ENCODE measurements around the gene LRRC15. TPM values are rescaled to one million over a fixed set of nuclear protein-coding genes. Genes with fewer than 3 reads are reported as not detected.

LRRC15 gene
- total RNA-seq, 1 experiment from 2014 or later, result 0.28 TPM

DNA sequence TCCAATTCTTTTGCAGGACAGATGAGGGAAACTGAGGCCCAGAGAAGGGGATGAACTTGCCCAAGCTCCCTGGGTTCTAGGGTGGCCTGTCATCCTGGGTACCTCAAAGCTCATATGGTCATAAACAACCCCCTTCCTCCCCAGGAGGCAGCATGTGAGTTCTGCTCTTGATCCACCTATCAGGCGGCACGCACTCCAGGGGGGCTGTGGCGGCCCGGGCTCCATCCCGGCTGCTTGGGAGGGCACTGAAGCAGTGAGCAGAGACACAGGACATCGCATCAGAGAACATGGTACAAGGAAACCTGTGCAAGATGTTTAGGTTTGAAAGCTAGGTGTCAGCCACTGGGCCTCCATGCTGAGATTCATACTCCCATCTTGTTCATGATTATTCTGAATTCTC, 52.6 kb downstream of the LRRC15 start:
- H3K4me1 ChIP-seq (ENCODE audit: control insufficient read depth, insufficient read depth, low read length), result peaks cover 21% of the 10 kb centered on the region

DNA sequence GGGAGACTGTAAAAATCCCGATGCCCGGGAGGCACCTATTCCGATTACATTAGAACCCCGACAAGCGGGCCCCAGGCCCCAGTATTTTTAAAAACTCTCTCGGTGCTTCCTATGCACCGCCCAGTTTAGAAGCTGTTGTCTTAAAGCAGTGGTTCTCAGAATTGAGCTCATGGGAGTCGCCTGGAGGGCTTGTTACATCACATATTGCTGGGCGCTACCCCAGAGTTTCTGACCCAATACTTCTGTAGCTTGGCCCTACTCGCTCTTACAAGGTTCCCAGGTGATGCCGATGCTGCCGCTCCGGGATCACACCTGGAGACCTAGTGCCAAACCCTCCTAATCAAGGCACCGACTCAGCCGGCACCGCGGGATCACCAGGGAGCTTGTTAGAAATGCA, 53.6 kb downstream of the LRRC15 start:
- ATAC-seq, result peak; percentile 66
- Histone ChIP-seq H3K4me1 (ENCODE audit: control insufficient read depth, insufficient read depth, low read length) (peaks cover 19% of the 10 kb centered on the region), H3K27ac (ENCODE audit: low read length) (peak overlapping the region; percentile 9; the same call in 1 of the 2 replicates), H3K27me3 (ENCODE audit: control insufficient read depth, insufficient read depth, low read length) (no peaks in the 10 kb centered on the region), H3K4me3 (ENCODE audit: low read depth in 2 of 2, low read length in 2 of 2) (peak overlapping the region; percentile 37 to 73), H3K9me3 (ENCODE audit: control insufficient read depth, insufficient read depth, low read depth, low read length) (no peaks in the 10 kb centered on the region), H3K36me3 (ENCODE audit: control insufficient read depth, insufficient read depth, low read length) (no peaks in the 10 kb centered on the region)
- BruUV-seq (replicated peaks), result no TSS peak
- TF ChIP-seq TCF7L2 (IDR thresholded peaks at IDR 0.05; ENCODE audit: low read depth, low read length), result no peak
- TF ChIP-seq, protein P1, sequence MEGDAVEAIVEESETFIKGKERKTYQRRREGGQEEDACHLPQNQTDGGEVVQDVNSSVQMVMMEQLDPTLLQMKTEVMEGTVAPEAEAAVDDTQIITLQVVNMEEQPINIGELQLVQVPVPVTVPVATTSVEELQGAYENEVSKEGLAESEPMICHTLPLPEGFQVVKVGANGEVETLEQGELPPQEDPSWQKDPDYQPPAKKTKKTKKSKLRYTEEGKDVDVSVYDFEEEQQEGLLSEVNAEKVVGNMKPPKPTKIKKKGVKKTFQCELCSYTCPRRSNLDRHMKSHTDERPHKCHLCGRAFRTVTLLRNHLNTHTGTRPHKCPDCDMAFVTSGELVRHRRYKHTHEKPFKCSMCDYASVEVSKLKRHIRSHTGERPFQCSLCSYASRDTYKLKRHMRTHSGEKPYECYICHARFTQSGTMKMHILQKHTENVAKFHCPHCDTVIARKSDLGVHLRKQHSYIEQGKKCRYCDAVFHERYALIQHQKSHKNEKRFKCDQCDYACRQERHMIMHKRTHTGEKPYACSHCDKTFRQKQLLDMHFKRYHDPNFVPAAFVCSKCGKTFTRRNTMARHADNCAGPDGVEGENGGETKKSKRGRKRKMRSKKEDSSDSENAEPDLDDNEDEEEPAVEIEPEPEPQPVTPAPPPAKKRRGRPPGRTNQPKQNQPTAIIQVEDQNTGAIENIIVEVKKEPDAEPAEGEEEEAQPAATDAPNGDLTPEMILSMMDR (IDR thresholded peaks at IDR 0.05), result peak; percentile 76; the same call in 1 of the 2 replicates
- POLR2A ChIA-PET, result interaction anchor here (0.6 to 1.4 kb wide), 3 partner anchors 174 to 535 kb away, joined by 3 to 4 read pairs (median 4); no protein-coding TSS in a partner anchor
- in situ Hi-C loops (cut with HindIII; ENCODE audit: low pct_unique_long_range_greater_than_20kb, low sequenced_read_pairs) (loop anchor here (25.0 kb wide), 1 partner anchor 554 kb away; no protein-coding TSS in a partner anchor), intact Hi-C loops (cut with micrococcal nuclease; ENCODE audit: unreplicated experiment) (loop anchor here (1.0 to 5.0 kb wide), 4 partner anchors 180 to 649 kb away; partner anchors contain the start of gene HES1)
- CTCF ChIA-PET, result interaction anchor here (0.6 to 1.6 kb wide), 15 partner anchors 40 to 538 kb away, joined by 3 to 28 read pairs (median 4); partner anchors contain the start of gene HES1
- no peak for DNase-seq (ENCODE audit: low read depth, low spot score)

More for the DNA sequence above, 52.6 kb downstream of the LRRC15 start:
- in situ Hi-C loops (cut with HindIII; ENCODE audit: low pct_unique_long_range_greater_than_20kb, low sequenced_read_pairs), result loop anchor here (25.0 kb wide), 1 partner anchor 555 kb away; no protein-coding TSS in a partner anchor
- no peak overlapping the region for H3K27ac ChIP-seq (ENCODE audit: low read length)
- ChIA-PET POLR2A (interaction anchor here (0.5 kb wide), 1 partner anchor 177 kb away, joined by 13 read pairs; no protein-coding TSS in a partner anchor), CTCF (interaction anchor here (0.6 kb wide), 1 partner anchor 1010 kb away, joined by 3 read pairs; no protein-coding TSS in a partner anchor)
- no peaks in the 10 kb centered on the region for H3K9me3 ChIP-seq (ENCODE audit: control insufficient read depth, insufficient read depth, low read depth, low read length)
- no TSS peak for BruUV-seq (replicated peaks)
- DNase-seq (ENCODE audit: low read depth, low spot score), result no peak
- no peak overlapping the region for H3K4me3 ChIP-seq (ENCODE audit: low read depth in 2 of 2, low read length in 2 of 2)
- no peaks in the 10 kb centered on the region for H3K36me3 ChIP-seq (ENCODE audit: control insufficient read depth, insufficient read depth, low read length)
- H3K27me3 ChIP-seq (ENCODE audit: control insufficient read depth, insufficient read depth, low read length), result no peaks in the 10 kb centered on the region
- ATAC-seq, result no peak
- TF ChIP-seq SIN3A (IDR thresholded peaks at IDR 0.05; ENCODE audit: borderline replicate concordance, insufficient read depth, low read depth, low read length) (no peak), TCF7L2 (IDR thresholded peaks at IDR 0.05; ENCODE audit: low read depth, low read length) (no peak), POLR2AphosphoS5 (IDR thresholded peaks at IDR 0.05; ENCODE audit: low read depth, low read length) (no peak)
- TF ChIP-seq, protein P2, sequence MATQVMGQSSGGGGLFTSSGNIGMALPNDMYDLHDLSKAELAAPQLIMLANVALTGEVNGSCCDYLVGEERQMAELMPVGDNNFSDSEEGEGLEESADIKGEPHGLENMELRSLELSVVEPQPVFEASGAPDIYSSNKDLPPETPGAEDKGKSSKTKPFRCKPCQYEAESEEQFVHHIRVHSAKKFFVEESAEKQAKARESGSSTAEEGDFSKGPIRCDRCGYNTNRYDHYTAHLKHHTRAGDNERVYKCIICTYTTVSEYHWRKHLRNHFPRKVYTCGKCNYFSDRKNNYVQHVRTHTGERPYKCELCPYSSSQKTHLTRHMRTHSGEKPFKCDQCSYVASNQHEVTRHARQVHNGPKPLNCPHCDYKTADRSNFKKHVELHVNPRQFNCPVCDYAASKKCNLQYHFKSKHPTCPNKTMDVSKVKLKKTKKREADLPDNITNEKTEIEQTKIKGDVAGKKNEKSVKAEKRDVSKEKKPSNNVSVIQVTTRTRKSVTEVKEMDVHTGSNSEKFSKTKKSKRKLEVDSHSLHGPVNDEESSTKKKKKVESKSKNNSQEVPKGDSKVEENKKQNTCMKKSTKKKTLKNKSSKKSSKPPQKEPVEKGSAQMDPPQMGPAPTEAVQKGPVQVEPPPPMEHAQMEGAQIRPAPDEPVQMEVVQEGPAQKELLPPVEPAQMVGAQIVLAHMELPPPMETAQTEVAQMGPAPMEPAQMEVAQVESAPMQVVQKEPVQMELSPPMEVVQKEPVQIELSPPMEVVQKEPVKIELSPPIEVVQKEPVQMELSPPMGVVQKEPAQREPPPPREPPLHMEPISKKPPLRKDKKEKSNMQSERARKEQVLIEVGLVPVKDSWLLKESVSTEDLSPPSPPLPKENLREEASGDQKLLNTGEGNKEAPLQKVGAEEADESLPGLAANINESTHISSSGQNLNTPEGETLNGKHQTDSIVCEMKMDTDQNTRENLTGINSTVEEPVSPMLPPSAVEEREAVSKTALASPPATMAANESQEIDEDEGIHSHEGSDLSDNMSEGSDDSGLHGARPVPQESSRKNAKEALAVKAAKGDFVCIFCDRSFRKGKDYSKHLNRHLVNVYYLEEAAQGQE (IDR thresholded peaks at IDR 0.05; ENCODE audit: insufficient read depth in 1 of 2, low read depth in 2 of 2, low read length in 1 of 2), result no peak
- TF ChIP-seq, protein P1 (IDR thresholded peaks at IDR 0.05), result no peak
- intact Hi-C loops (cut with micrococcal nuclease; ENCODE audit: unreplicated experiment), result loop anchor here (5.0 kb wide), 1 partner anchor 650 kb away; no protein-coding TSS in a partner anchor
